ENCODE measurements around the gene TM4SF18.
"Not testable (repeated sequence)": the region's sequence is repeated elsewhere in the genome, so short reads cannot be mapped to it uniquely, and the experiment has no call there.

Gene TM4SF18

GRCh38 chr3:149333176-149333859 lies at the start of gene TM4SF18:
Gene TM4SF18, minus strand, starts transcription at chr3:149333636. Its CDS starts 254 bp downstream, at chr3:149333382.
- DNase-seq, result no peak

GRCh38 chr3:149382518-149382917 lies 49.1 kb upstream of the TM4SF18 start:
- no peak for DNase-seq

- DNase-seq, result no peak
Observed at GRCh38 chr3:149382101-149382467, 48.6 kb upstream of the TM4SF18 start.

- no peak for DNase-seq
Observed at GRCh38 chr3:149381173-149382100, 48.0 kb upstream of the TM4SF18 start.

- DNase-seq, result not testable (repeated sequence)
Observed at GRCh38 chr3:149380220-149380619, 46.8 kb upstream of the TM4SF18 start.

GRCh38 chr3:149378478-149379309 lies 45.3 kb upstream of the TM4SF18 start:
- DNase-seq, result no peak

GRCh38 chr3:149377408-149378364 lies 44.2 kb upstream of the TM4SF18 start, which contains the start of gene TM4SF1:
Gene TM4SF1, minus strand, starts transcription at chr3:149377649. Its CDS starts 102 bp downstream, at chr3:149377547.
- no peak for DNase-seq

- DNase-seq, result no peak
Observed at GRCh38 chr3:149376718-149377407, 43.4 kb upstream of the TM4SF18 start.

- no peak for DNase-seq
Observed at GRCh38 chr3:149375501-149376196, 42.2 kb upstream of the TM4SF18 start.

GRCh38 chr3:149374793-149375500 lies 41.5 kb upstream of the TM4SF18 start:
- DNase-seq, result no peak

- DNase-seq, result no peak
Observed at GRCh38 chr3:149374391-149374790, 41.0 kb upstream of the TM4SF18 start.

GRCh38 chr3:149373235-149374125 lies 40.0 kb upstream of the TM4SF18 start:
- DNase-seq, result no peak

GRCh38 chr3:149371723-149372114 lies 38.3 kb upstream of the TM4SF18 start:
- DNase-seq, result no peak

GRCh38 chr3:149371001-149371722 lies 37.7 kb upstream of the TM4SF18 start:
- no peak for DNase-seq

- DNase-seq, result no peak
Observed at GRCh38 chr3:149369991-149370866, 36.8 kb upstream of the TM4SF18 start.

GRCh38 chr3:149368674-149369497 lies 35.5 kb upstream of the TM4SF18 start:
- no peak for DNase-seq

Measured in RPMI8226 (cell line).